Stimulated activated naive CD8-positive, alpha-beta T cell treated with anti-CD3 and anti-CD28 coated beads, Interleukin-15, amount 100 ng/mL, for 72 hours (primary cell): Measurements from ENCODE around the gene PRR33.
A peak's percentile ranks its signal among the peaks of the same experiment; 100 is the strongest.

Experiments used
- ATAC-seq: fragments of 150-1000 bp; cut with Tn5 transposase; 2 replicates; pipeline ENCODE4 v1.10.0; 2021; ENCODE audit warnings: mild to moderate bottlenecking, moderate library complexity
- DNase-seq, 2 donors: peaks; one replicate each; pipeline ENCODE4 v3.0.0; 2021 to 2022
- H3K27ac Mint-ChIP-seq, 2 donors: one replicate each; pipeline ENCODE4 v1.8.0; 2022; ENCODE audit warnings: mild to moderate bottlenecking in 2 of 2, mixed read lengths in 2 of 2, moderate library complexity in 2 of 2
- H3K27me3 Mint-ChIP-seq: one replicate; pipeline ENCODE4 v1.8.0; 2022; ENCODE audit warnings: mixed read lengths
- H3K4me1 Mint-ChIP-seq: one replicate; pipeline ENCODE4 v1.8.0; 2022; ENCODE audit warnings: mild to moderate bottlenecking, mixed read lengths
- H3K4me3 Mint-ChIP-seq, 2 donors: one replicate each; pipeline ENCODE4 v1.8.0; 2022; ENCODE audit warnings: mild to moderate bottlenecking in 2 of 2, mixed read lengths in 2 of 2, moderate library complexity in 1 of 2
- H3K9me3 Mint-ChIP-seq, 2 donors: one replicate each; pipeline ENCODE4 v1.8.0; 2022; ENCODE audit warnings: mixed read lengths in 2 of 2

PRR33 gene

DNA sequence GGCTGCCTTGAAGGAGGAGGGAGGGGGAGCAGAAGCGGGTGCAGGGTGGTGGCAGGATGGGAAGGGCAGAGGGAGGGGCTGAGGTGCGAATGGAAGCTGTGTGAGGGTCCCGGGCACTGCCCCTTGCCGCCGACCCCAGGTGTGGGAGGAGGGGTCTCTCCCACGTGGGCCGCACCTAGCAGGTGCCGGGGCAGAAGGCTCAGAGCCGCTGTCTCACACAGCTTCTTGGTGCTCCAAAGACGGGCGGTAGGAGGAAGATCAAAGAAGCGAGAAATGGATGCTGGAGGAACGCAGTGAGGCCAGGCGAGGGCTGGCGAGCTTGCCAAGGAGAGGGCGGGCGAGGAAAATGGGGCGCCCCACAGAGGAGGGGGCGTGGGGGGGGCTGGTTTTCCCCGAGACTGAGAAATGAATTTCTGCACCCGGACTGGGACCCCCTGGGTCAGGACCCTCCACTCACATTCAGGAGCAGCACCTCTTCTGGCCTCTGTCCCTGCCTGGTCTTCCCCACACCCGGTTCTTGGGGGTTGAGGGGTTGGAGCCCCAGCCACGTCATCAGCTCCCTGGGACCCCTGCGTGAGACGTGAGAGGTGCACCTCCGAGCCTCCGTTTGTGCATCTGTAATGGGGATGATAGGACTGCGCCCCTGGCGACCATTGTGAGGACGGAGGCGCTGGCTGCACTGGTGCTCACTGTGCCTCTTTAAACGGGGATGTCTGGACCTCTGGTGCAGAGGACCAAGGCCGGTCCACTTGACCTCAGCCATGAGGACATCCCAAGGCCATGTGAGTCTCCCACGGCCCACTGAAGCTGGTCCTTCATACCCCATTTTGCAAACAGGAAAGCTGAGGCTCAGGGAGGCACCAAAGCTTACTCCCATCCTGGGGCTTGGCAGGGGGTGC lies 22.0 kb downstream of the PRR33 start:
- Mint-ChIP-seq H3K9me3 (no peaks in the 10 kb centered on the region), H3K27me3 (no peaks in the 10 kb centered on the region), H3K4me3 (peak overlapping the region; percentile 54), H3K27ac (peak overlapping the region in 1 of 2 donors; percentile 91), H3K4me1 (peaks cover 90% of the 10 kb centered on the region)
- no peak for DNase-seq
- no peak for ATAC-seq

DNA sequence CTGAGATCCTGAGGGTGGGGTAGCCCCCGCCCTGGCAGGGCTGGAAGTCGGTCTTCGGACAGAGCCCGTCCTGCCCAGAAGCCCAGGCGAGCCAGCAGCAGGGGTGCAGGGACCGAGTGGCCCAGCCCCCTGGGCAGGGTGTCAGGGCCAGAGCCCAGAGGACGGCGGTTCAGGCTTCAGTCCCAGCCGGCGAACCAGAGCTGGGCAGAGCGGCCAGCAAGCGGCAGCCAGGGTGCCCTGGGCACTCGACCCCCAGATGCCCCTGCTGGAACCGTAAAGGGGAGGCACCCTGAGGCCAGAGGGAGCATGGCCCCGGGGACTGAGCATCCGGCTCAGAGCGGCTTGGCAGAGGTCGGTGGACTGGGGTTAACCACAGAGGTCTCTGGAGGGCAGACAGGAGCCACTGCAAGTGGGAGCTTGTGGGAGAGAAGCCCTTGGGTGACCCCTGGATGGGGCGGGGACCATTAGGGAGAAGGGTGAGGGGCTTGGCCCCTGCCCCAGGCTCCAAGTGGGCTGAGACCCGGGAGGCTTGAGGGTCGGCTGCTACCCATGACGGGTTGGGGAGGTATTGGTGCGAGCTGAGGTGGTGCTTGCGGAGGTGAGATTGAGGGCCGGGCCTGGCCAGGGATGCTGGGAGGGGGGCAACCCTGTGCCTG lies 22.9 kb downstream of the PRR33 start:
- Mint-ChIP-seq H3K4me3 (peak overlapping the region; percentile 49 to 54), H3K27me3 (no peaks in the 10 kb centered on the region), H3K9me3 (no peaks in the 10 kb centered on the region), H3K27ac (no peak overlapping the region), H3K4me1 (peaks cover 97% of the 10 kb centered on the region)
- no peak for ATAC-seq
- no peak for DNase-seq

DNA sequence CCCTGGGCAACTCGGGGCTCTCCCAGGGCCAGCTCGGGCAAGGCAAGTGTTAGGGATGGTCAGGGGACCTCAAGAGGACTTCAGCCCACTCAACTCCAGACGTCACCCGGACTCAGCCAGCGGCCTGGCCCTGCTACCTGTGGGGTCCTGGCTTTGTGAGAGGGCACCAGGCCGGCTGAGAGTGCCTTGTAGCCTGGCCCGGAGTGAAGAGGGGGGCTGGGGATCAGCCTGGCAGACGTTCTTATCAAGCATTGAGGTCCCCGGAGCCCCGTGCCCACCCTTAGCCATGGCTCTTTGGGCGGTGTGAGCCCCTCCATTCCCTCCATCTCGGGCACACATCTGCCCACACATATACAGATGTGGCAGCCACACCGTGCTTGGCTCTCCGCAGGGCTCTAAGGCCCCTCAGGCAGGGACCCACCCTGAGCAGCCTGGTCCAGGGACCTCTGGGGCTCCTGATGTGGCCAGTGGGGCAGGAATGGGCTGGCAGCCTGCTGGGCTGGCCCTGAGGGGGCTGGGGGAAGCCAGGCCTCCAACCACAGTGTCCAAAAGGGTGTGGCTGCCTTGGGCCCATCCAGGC lies 23.5 kb downstream of the PRR33 start:
- no peak overlapping the region for H3K4me3 Mint-ChIP-seq
- no peaks in the 10 kb centered on the region for H3K27me3 Mint-ChIP-seq
- DNase-seq, result no peak

DNA sequence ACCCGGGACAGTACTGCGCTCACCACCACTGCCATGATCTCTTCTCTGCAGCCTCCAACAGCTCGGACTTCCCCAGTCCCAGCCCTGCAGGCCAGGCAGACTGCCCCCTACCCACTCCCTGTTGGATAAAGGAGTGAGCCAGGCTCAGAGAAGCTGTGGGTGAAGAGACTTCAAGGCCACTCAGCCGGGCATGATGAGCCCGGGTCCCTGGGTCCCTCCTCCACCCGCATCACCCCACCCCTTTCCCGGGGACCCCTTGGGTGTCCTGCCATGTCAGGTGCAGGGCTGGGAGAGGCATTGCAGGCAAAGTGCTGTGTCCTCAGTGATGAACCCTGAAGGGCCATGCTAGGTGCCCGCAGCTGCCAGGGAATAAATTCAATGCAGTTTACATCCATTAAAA lies 24.3 kb downstream of the PRR33 start:
- Mint-ChIP-seq H3K4me1 (peaks cover 84% of the 10 kb centered on the region), H3K27me3 (no peaks in the 10 kb centered on the region), H3K27ac (no peak overlapping the region), H3K9me3 (no peaks in the 10 kb centered on the region), H3K4me3 (no peak overlapping the region)
- no peak for DNase-seq
- no peak for ATAC-seq

More for the DNA sequence above, 23.5 kb downstream of the PRR33 start:
- Mint-ChIP-seq H3K27ac (no peak overlapping the region), H3K4me1 (peaks cover 92% of the 10 kb centered on the region), H3K9me3 (no peaks in the 10 kb centered on the region)
- ATAC-seq, result no peak

DNA sequence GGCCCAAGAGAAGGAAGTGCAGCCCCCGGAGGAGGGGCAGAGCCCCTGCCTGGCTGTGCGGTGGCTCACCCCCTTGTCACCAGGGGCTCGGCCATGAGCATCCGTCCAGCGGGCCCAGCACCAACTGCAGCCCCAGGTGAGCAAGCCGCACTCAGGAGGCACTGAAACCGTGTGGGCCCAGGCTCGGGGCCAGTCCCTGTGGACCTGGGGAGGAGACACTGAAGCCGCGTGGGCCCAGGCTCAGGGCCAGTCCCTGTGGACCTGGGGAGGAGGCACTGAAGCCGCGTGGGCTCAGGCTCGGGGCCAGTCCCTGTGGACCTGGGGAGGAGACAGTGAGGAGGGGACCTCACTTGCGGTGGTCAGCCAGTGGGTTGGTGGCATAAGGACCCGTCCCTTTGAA lies 24.9 kb downstream of the PRR33 start:
- peaks cover 78% of the 10 kb centered on the region for H3K4me1 Mint-ChIP-seq
- ATAC-seq (no peak), DNase-seq (no peak)
- no peaks in the 10 kb centered on the region for H3K9me3 Mint-ChIP-seq
- no peaks in the 10 kb centered on the region for H3K27me3 Mint-ChIP-seq
- no peak overlapping the region for H3K27ac Mint-ChIP-seq
- H3K4me3 Mint-ChIP-seq, result no peak overlapping the region

DNA sequence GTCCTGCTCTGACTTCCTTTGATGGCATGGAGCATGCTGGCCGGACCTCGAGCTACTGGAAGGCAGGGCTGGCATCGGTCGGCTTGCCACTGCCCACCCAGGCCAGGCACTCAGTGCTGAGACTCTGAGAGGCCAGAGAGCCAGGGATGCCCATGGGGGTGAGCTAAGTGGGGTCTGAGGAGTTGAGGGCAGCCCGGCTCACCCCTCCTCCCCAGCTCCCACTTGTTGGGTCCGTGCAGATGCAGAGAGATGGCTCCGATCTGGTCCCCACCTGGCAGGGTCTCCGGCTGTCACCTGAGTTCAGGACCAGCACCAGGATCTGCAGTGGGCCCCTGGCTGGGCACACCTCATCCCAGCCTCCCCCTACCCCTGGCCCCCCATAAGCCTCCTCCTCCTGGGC lies 25.5 kb downstream of the PRR33 start:
- peaks cover 73% of the 10 kb centered on the region for H3K4me1 Mint-ChIP-seq
- ATAC-seq, result no peak
- H3K27ac Mint-ChIP-seq, result no peak overlapping the region
- H3K27me3 Mint-ChIP-seq, result no peaks in the 10 kb centered on the region
- no peak overlapping the region for H3K4me3 Mint-ChIP-seq
- H3K9me3 Mint-ChIP-seq, result no peaks in the 10 kb centered on the region
- DNase-seq, result no peak

DNA sequence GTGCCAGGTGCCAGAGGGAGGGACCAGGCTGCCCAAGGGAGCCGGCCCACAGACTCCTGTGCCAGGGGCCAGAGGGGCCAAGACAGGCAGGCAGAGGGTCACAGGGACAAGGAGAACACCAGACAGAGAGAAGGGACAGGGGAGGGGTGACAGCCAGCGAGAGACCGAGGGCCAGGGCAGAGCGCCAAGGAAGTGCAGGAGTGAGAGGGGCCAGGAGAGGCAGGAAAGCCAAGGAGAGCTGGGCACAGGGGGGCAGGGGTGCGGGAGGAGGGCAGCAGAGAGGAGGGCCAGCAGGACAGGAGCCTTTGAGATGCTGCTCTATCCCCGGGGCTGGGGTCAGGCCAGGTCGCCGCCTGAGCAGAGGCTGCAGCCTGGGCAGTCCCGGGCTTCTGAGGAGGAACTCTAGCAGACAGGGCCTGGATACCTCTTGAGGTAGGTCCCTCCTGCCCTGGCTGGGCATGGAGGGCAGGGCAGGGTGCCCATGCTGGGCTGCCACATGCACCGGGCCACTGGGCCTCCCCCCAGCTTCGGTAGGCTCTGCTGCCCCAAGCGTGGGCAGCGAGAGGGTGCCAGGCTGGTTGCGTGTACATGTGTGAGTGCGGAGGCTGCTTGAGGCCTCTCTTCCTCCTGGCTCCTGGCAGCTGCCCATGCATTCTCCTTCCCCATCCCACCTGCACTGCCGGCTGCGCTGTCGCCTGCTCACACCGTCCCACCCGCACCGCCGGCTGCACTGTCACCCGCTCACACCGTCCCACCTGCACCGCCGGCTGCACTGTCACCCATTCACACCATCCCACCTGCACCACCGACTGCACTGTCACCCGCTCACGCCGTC lies 26.6 kb downstream of the PRR33 start:
- peaks cover 61% of the 10 kb centered on the region for H3K4me1 Mint-ChIP-seq
- H3K27me3 Mint-ChIP-seq, result no peaks in the 10 kb centered on the region
- no peak overlapping the region for H3K4me3 Mint-ChIP-seq
- DNase-seq (no peak), ATAC-seq (peak; percentile 21)
- H3K27ac Mint-ChIP-seq, result peak overlapping the region in 1 of 2 donors; percentile 17
- H3K9me3 Mint-ChIP-seq, result no peaks in the 10 kb centered on the region

DNA sequence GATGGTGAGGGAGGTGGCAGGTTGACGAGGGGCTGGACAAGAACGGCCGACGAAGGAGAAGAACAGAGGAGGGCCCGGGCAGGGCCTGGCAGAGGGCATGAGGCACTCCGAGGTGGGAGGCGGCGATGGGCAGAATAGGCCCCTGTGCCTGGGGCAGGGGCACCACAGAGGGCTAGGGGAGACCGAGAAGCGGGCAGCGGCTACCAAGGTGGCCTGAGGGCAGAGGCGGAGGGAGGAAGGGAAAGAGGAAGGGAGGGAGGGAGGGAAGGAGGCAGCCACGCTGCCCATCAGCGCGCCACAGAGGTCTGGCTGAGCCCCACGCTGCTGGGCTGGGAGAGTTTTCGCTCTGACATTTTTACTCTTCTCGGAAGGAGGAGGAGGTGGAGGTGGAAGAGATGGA lies 27.5 kb downstream of the PRR33 start:
- DNase-seq (no peak), ATAC-seq (no peak)
- Mint-ChIP-seq H3K27me3 (no peaks in the 10 kb centered on the region), H3K4me1 (peaks cover 56% of the 10 kb centered on the region), H3K9me3 (no peaks in the 10 kb centered on the region), H3K27ac (peak overlapping the region in 1 of 2 donors; percentile 4), H3K4me3 (no peak overlapping the region)

DNA sequence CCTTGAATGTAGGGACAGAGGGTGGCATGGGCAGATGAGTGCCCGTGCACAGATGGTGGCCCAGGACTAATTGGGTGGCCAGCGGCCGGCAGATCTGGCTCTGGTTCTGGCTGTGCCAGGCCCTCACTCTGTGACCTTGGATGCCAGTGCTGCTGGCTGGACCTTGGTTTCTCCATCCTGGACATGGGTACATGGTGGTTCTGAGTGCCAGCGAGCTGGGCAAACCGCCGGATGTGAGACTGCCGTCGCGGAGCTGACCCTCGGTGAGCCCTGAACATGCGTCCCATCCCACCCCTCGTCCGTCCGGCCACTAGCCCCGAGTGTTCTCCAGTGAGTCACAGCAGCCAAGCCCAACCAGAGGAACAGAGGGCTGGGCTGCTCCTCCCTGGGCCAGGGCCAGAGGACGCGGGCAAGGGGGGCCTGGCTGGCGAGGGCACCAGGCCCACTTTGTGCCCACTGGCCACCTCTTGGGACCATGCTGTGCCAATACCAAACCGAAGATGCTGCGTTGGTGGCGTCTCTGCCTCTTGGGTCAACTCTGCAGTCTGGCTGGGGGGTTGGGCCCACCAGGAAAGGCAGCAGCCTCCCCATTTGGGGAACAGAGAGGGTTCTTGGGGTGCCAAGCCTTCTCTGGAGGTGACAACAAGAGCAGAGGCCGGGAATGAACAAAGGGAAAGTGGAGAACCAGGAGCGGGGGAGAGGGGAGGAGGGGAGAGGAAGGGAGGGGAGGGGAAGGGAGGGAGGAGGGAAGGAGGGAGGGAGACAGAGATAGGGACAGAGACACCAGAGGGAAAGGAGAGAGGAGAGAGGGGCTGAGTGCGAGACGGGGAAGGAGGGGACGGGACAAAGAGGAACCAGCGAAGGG lies 28.1 kb downstream of the PRR33 start:
- Mint-ChIP-seq H3K27ac (peak overlapping the region in 1 of 2 donors; percentile 4), H3K4me3 (no peak overlapping the region), H3K4me1 (peaks cover 56% of the 10 kb centered on the region), H3K9me3 (no peaks in the 10 kb centered on the region), H3K27me3 (no peaks in the 10 kb centered on the region)
- ATAC-seq, result no peak
- no peak for DNase-seq

DNA sequence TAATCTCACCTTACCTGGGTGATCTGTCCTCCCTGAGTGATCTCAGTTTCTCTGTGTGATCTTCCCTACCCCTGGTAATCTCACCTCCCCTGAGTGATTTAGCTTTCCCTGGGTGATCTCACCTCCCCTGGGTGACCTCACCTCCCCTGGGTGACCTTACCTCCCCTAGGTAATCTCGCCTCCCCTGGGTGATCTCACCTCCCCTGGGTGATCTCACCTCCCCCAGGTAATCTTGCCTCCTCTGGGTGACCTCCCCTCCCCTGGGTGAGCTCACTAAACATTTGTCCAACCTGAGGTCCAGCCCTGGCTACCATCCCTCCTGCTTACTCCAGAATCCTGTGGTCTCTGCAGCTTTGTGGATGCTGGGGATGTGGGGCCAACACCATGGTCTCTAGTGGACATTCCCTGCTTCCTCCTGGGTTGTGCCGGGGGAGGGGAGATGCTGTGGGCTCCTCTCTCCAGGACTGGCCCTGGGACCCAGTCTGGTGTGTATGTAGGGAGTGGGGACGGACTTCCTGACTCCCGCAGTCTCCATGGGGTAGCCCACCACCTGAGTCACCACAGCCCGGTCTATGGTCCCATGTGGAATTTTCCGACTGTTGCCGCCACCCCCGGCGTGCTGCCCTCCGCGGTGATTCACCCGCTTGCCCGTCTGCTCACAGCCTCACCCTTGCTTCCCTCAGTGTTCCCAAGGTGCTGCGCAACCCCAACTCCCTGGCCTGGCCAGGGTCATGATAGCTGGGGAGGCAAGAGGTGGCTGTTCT lies 28.9 kb downstream of the PRR33 start:
- no peak for ATAC-seq
- no peak overlapping the region for H3K4me3 Mint-ChIP-seq
- H3K4me1 Mint-ChIP-seq, result peaks cover 56% of the 10 kb centered on the region
- H3K9me3 Mint-ChIP-seq, result no peaks in the 10 kb centered on the region
- no peaks in the 10 kb centered on the region for H3K27me3 Mint-ChIP-seq
- no peak for DNase-seq
- H3K27ac Mint-ChIP-seq, result no peak overlapping the region

DNA sequence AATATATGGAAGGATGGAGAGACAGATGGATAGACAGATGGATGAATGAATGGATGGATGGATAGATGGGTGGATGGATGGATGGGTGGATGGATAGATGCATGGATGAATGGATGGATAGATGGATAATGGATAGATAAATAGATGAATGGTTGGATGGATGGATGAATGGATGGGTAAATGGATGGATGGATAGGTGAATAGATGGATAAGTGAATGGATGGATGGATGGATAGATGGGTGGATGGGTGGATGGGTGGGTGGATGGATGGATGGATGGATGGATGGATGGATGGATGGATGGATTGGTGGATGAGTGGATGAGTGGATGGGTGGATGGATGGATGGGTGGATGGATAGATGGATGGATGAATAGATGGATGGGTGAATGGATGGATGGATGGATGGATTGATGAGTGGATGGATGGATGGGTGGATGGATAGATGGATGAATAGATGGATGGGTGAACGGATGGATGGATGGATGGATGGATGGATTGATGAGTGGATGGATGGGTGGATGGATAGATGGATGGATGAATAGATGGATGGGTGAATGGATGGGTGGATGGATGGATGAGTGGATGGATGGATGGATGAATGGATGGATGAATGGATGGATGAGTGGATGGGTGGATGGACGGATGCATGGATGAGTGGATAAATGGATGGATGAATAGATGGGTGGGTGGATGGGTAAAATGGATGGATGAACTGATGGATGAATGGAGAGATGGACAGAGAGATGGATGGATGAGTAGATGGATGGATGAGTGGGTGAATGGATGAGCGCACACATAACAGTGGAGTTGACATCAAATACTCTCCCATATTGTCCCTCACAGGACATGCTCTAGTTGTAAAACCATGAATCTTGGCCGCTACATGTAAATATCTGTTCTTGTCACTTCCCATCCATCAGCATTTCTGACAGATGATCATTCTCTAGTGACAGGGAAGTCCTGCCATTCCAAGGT lies 30.0 kb downstream of the PRR33 start:
- DNase-seq (no peak), ATAC-seq (no peak)
- Mint-ChIP-seq H3K9me3 (no peaks in the 10 kb centered on the region), H3K4me3 (no peak overlapping the region), H3K27me3 (no peaks in the 10 kb centered on the region), H3K4me1 (peaks cover 55% of the 10 kb centered on the region), H3K27ac (no peak overlapping the region)

DNA sequence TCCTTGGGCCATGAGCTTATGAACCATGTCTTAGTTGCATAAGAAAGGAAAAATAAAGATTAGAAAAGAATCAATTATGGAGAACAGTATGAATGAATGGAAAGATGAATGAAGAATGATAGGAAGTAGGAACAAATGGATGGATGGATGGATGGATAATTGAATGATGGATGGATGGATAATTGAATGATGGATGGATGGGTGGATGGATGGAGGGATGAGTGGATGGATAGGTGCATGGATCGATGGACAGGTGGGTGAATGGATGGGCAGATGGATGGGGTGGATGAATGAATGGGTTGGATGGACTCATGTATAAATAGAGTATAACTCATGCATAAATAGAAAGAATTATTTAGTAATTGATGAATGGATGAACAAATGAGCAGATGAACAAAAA lies 31.6 kb downstream of the PRR33 start:
- Mint-ChIP-seq H3K27ac (no peak overlapping the region), H3K9me3 (no peaks in the 10 kb centered on the region), H3K4me3 (no peak overlapping the region), H3K27me3 (no peaks in the 10 kb centered on the region), H3K4me1 (peaks cover 53% of the 10 kb centered on the region)
- DNase-seq (no peak), ATAC-seq (no peak)

DNA sequence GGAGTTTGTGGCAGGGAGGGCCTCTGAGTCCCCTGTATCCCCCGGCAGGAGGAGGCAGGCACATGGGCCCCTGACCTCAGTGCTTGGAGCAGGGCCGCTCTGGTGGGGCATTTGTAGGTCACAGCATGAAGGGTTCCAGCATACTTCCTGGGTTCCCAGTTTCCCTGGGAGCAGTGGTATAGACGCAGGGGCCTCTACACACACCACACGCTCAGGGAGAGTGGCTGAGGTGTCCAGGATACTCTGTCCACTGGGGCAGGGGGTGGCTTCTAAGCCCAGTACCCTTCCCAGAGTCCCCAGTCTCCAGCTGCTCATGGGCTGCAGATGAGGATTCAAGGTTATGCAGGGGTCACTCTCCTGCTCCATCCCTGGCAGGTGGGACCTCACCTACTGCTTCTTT lies 32.7 kb downstream of the PRR33 start:
- ATAC-seq (no peak), DNase-seq (no peak)
- Mint-ChIP-seq H3K9me3 (no peaks in the 10 kb centered on the region), H3K4me3 (no peak overlapping the region), H3K4me1 (peaks cover 47% of the 10 kb centered on the region), H3K27ac (peak overlapping the region in 1 of 2 donors; percentile 15), H3K27me3 (no peaks in the 10 kb centered on the region)
